ENCODE results near the gene PRR30. TPM values are rescaled to one million over a fixed set of nuclear protein-coding genes. Genes with fewer than 3 reads are reported as not detected.

PRR30 gene
- not detected in 5 replicates for total RNA-seq (2022; extraction: Qiagen RNA extraction)

GRCh38 chr2:27139310-27139709 lies at the start of gene PRR30:
Gene PRR30, minus strand, starts transcription at chr2:27139410. Its CDS starts 1,081 bp downstream, at chr2:27138329.

GRCh38 chr2:27148801-27149439 lies 9.7 kb upstream of the PRR30 start, which contains the start of gene TCF23:
Gene TCF23, plus strand, starts transcription at chr2:27149004. Its CDS starts 130 bp downstream, at chr2:27149134.

GRCh38 chr2:27133905-27134780 lies 5.1 kb downstream of the PRR30 start, which contains the start of gene PREB:
Gene PREB, minus strand, starts transcription at chr2:27134636. Its CDS starts 215 bp downstream, at chr2:27134421.

GRCh38 chr2:27123302-27124150 lies 15.7 kb downstream of the PRR30 start, which contains the start of gene ABHD1:
Gene ABHD1, plus strand, starts transcription at chr2:27123815. Its CDS starts 134 bp downstream, at chr2:27123949.

GRCh38 chr2:27118525-27119329 lies 20.5 kb downstream of the PRR30 start, which contains the start of gene CGREF1:
Gene CGREF1, minus strand, starts transcription at chr2:27119128. Its CDS starts 14,762 bp downstream, at chr2:27104366.

Other genes with a start within 250 kb of the PRR30 start
- 12.2 to 14.0 TPM (median 12.7 TPM) in 5 replicates for gene MAPRE3, start 168.8 kb downstream of the PRR30 start, total RNA-seq (2022; extraction: Qiagen RNA extraction)
- gene TMEM214, start 106.4 kb downstream of the PRR30 start, total RNA-seq (2022; extraction: Qiagen RNA extraction): 54.2 to 72.9 TPM (median 69.3 TPM) in 5 replicates
- gene AGBL5, start 87.7 kb downstream of the PRR30 start, total RNA-seq (2022; extraction: Qiagen RNA extraction): 30.0 to 34.0 TPM (median 32.4 TPM) in 5 replicates
- gene OST4, start 67.8 kb downstream of the PRR30 start, total RNA-seq (2022; extraction: Qiagen RNA extraction): 543 to 595 TPM (median 559 TPM) in 5 replicates
- 0.37 to 0.50 TPM (median 0.47 TPM) in 5 replicates for gene EMILIN1, start 60.8 kb downstream of the PRR30 start, total RNA-seq (2022; extraction: Qiagen RNA extraction)
- gene KHK, start 52.6 kb downstream of the PRR30 start, total RNA-seq (2022; extraction: Qiagen RNA extraction): 7.5 to 11.0 TPM (median 9.5 TPM) in 5 replicates
- gene CGREF1, start 20.3 kb downstream of the PRR30 start, total RNA-seq (2022; extraction: Qiagen RNA extraction): 7.2 to 8.5 TPM (median 7.7 TPM) in 5 replicates
- gene ABHD1, start 15.6 kb downstream of the PRR30 start, total RNA-seq (2022; extraction: Qiagen RNA extraction): 1.2 to 1.8 TPM (median 1.3 TPM) in 5 replicates
- 52.9 to 69.5 TPM (median 65.0 TPM) in 5 replicates for gene PREB, start 4.8 kb downstream of the PRR30 start, total RNA-seq (2022; extraction: Qiagen RNA extraction)
- not detected in 5 replicates for gene TCF23, start 9.6 kb upstream of the PRR30 start, total RNA-seq (2022; extraction: Qiagen RNA extraction)
- gene ATRAID, start 72.6 kb upstream of the PRR30 start, total RNA-seq (2022; extraction: Qiagen RNA extraction): 208 to 219 TPM (median 213 TPM) in 5 replicates
- 68.6 to 73.0 TPM (median 71.5 TPM) in 5 replicates for gene SLC5A6, start 72.9 kb upstream of the PRR30 start, total RNA-seq (2022; extraction: Qiagen RNA extraction)
- 58.1 to 68.9 TPM (median 65.2 TPM) in 5 replicates for gene CAD, start 78.0 kb upstream of the PRR30 start, total RNA-seq (2022; extraction: Qiagen RNA extraction)
- 2.4 to 4.1 TPM (median 3.9 TPM) in 5 replicates for gene SLC30A3, start 123.6 kb upstream of the PRR30 start, total RNA-seq (2022; extraction: Qiagen RNA extraction)
- not detected in 5 replicates for gene DNAJC5G, start 136.0 kb upstream of the PRR30 start, total RNA-seq (2022; extraction: Qiagen RNA extraction)
- gene TRIM54, start 143.0 kb upstream of the PRR30 start, total RNA-seq (2022; extraction: Qiagen RNA extraction): 0.45 to 0.71 TPM (median 0.61 TPM) in 5 replicates
- 0.48 to 2.5 TPM (median 1.6 TPM) in 5 replicates for gene UCN, start 169.0 kb upstream of the PRR30 start, total RNA-seq (2022; extraction: Qiagen RNA extraction)
- gene MPV17, start 183.7 kb upstream of the PRR30 start, total RNA-seq (2022; extraction: Qiagen RNA extraction): 78.0 to 104 TPM (median 89.6 TPM) in 5 replicates
- gene GTF3C2, start 217.4 kb upstream of the PRR30 start, total RNA-seq (2022; extraction: Qiagen RNA extraction): 58.8 to 66.8 TPM (median 60.2 TPM) in 5 replicates
- 58.7 to 63.2 TPM (median 61.4 TPM) in 5 replicates for gene EIF2B4, start 230.9 kb upstream of the PRR30 start, total RNA-seq (2022; extraction: Qiagen RNA extraction)
- gene SNX17, start 231.2 kb upstream of the PRR30 start, total RNA-seq (2022; extraction: Qiagen RNA extraction): 132 to 155 TPM (median 147 TPM) in 5 replicates
- gene ZNF513, start 241.3 kb upstream of the PRR30 start, total RNA-seq (2022; extraction: Qiagen RNA extraction): 11.0 to 15.5 TPM (median 14.5 TPM) in 5 replicates

Measured in A549 treated with CORT108297 at 1 μM for 4 hours (cell line).